NCI-H2171 (cell line): ENCODE results near the gene GAS2.
A peak's percentile ranks its signal among the peaks of the same experiment; 100 is the strongest.

Source experiments
- DNase-seq: peaks from one replicate; lab custom pipeline; 2025; lab: John Stamatoyannopoulos, UW

Gene GAS2

DNA sequence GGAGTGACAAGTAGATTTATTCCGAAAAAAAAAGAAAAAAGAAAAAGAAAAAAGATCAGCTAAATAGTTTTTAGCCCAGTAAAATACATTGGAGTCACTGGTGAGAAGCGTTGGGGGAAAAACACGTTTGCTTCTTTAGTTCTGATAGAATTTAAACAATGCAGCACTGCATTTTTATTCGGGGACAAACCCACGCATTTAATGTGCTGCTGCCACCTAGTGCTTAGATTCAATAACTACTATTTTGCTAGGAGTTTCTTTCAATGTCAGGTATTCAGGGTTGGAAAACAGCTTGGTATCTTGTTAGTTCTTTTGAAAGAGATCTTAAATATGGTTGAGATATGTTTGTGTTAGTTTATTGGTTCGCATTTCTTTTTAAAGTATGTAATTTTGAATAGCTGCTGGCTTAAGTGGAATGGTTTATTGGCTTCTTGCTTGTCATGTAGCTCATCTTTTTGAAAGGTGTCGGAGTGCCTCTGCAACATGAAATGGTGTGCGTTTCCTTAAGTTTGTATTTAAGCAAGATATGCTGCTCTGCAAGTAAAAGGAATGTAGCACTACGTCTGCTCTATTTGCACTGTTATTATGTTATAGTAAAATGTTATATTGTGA, 121.2 kb downstream of the GAS2 start:
- DNase-seq, result peak; percentile 59

GRCh38 chr11:22792497-22792896, 126.1 kb downstream of the GAS2 start:
- DNase-seq, result no peak

GRCh38 chr11:22795914-22796313, 129.5 kb downstream of the GAS2 start:
- no peak for DNase-seq

GRCh38 chr11:22797047-22797446, 130.6 kb downstream of the GAS2 start:
- no peak for DNase-seq

- DNase-seq, result peak; percentile 99
These were observed 132.5 kb downstream of the GAS2 start for GRCh38 chr11:22798901-22799300.

DNA sequence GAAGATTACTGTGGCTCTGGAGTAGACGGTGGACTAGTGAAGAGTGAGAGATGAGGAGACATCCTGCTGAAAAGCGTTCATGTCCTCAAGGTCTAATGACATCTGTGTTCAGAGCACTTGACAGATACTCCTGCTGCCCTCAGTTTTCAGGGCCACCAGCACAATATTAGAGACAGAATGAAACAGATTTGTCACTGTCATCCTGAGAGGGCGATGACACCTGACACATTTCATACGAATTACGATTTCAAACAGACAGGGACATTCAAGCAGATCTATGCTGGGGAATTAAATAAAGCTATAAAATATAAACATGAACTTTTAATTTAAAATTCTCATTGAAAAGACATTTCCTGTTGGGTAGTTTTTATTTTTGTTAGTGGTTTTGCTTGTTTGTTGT, 134.1 kb downstream of the GAS2 start:
- peak; percentile 20 for DNase-seq

- no peak for DNase-seq
These were observed 136.4 kb downstream of the GAS2 start for GRCh38 chr11:22802861-22803260.

DNA sequence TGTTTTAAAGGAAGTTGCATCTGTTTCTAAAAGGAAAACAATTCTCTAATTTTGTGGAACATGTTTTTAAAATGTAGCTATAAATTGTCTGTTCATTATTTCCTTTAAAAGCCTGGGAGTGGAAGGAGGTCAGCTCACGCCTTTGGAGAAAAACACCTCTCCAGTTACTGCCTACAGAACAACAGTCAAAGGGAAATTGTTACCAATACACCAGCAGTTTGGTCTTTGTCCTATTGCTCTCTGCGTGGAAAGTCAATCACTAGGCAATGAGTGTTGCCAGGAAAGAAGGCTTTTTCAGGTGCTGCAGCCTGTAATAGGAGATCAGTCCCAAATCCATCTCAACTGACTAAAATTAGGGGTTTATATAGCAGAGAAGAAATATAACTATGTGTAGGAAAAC, 141.0 kb downstream of the GAS2 start:
- no peak for DNase-seq

DNA sequence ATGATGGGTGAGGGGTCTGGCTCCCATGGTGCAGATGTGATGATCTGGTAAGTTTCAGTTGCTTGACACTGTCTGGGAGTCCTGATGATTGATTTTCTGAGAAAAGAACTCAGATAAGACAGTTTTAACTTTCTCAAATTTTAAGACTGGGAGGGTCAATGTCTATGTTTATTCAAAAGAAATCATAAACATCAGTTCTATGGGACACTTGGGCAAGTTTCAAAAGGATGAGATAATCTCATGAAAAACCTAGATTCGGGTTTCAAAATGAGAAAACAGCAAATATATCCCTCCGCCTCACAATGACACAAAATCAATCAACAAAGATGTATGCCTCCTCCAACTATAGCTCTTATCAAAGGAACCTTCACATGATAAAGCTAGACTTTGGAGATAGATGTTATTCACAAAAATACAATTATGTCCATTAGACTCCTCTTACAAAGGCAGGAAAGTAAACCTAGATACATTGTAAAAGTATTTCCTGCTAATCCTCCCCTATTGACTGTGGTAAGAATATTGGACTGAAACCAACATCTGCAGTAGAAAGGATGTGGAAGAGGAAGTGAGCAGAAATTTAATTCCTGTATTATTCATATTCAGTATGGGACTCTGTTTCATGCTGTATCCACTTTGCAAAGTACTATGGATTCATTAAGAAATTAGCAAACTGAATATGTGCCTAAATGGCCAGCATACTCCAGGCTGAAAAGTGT, 141.6 kb downstream of the GAS2 start:
- DNase-seq, result no peak

- DNase-seq, result no peak
These were observed 142.3 kb downstream of the GAS2 start for GRCh38 chr11:22808571-22809197.

DNA sequence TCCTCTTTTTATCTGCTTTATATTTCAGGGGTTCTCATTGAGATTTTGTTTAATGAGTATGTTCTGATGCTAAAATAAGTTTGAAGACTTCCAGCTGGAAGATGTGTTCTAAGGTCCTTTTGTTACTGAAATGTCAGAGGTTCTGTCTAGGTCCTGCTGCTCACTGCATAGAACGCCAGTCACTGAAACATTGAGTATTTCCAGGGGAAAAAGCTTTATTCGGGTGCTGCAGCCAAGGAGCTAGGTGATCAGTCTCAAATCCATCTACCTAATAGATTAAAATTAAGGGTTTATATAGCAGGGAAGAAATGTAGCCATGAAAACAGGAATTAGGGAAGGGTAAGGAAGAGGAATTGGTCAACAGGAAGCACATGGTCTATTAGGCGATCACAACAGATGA, 143.5 kb downstream of the GAS2 start:
- no peak for DNase-seq

DNA sequence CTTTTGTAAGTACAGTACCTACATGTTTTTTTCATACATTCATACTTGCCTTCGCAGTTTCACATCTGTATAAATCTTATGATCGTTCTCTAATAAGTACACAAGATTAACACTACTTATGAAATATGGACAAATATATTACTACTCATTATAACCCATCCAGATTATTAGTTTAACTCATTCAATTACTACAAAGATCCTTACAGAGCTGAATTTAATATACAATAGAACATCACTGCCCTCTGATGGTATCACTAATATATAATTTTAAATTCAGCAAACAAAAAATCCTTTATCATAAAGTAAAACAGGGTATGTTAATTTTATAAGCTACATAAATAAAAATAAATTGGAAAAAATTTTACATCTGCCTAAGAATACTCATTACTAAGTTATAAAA, 155.8 kb downstream of the GAS2 start:
- no peak for DNase-seq

DNA sequence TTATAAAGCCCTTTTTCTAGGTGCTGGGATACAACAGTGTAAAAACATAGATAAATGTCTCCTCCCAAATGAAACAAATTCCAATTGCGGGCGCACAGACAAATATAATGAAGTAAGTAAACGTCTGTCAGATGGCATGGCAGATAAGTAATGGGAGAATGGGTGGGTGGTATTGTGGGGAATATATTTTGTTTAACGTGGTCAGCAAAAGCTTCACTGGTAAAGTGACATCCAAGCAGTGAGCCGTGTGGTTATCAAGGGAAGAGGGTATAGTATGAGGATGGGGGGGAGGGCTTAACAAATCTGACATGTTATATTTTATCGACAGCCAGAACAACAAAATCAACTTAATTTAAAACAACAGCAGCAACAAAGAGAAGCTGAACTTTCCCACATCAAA, 162.0 kb downstream of the GAS2 start:
- DNase-seq, result no peak

- peak; percentile 98 for DNase-seq
These were observed 163.0 kb downstream of the GAS2 start, which contains the start of gene SVIP for GRCh38 chr11:22829231-22830081. Gene SVIP (minus strand): TSS chr11:22829801. CDS start chr11:22829748, 53 bp downstream.

DNA sequence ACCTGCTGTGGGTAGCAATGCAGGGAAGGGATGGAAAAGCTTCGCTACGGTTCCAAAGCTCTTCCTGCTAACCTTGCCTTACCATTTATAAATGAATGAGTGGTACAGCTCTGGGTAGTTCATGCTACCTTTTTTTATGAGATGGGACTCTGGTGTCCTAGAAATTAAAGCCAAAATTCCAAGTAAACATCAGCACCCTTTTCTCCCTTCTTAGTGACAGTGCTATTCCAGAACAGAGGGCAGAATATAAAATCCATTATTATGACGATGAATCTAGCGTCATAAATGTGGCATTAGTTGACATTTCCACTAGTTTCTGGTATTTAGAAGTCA, 163.6 kb downstream of the GAS2 start:
- no peak for DNase-seq

GRCh38 chr11:22832315-22833015, 166.1 kb downstream of the GAS2 start:
- no peak for DNase-seq

DNA sequence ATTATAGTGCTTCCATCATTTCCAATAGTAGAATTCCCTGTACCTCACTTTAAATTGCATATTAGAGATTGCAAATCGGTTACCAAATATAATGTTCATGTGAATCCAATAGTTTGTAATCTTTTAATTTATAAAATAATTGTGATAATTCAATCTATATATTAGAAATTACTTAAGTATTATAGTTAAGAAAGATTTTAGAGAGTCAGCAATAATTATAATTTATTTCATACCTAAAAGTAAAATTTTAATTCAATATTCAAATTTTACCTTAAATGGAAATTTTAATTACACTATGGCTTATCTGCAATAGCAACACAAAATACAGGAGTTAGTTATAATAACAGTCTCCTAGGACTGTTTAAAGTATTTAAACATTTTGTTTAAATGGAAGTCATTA, 180.3 kb downstream of the GAS2 start:
- DNase-seq, result no peak

- DNase-seq, result no peak
These were observed 185.1 kb downstream of the GAS2 start for GRCh38 chr11:22851477-22851876.

DNA sequence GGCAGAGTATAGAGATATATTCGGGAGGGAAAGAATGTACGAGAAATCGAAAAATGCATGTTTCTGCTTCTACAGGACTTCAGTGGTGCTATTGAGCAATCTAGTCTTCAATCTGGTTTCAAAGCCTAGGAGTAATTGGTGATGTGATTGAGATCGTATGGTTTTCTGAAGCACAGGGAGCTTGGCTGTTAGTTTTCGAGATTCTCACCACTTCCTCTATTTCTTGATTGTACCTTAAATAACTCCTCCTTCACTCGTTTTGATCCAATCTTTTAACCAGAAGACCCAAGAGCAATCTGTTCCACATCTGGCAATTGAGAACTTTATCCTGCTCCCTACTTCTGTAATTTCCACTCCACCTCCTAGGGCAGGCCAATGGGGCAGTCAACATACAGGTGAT, 193.3 kb downstream of the GAS2 start:
- DNase-seq, result no peak

GRCh38 chr11:22860241-22860640, 193.8 kb downstream of the GAS2 start, which contains the start of gene CCDC179:
Gene CCDC179 (minus strand): TSS chr11:22860474. CDS start chr11:22860421, 53 bp downstream.
- no peak for DNase-seq
